Stimulated activated CD4-positive, alpha-beta T cell treated with anti-CD3 and anti-CD28 coated beads, Interleukin-4, amount 100 ng/mL, for 4 hours (primary cell): Measurements from ENCODE around the gene MT1B.
A peak's percentile ranks its signal among the peaks of the same experiment; 100 is the strongest.
"Not testable (repeated sequence)": the region's sequence is repeated elsewhere in the genome, so short reads cannot be mapped to it uniquely, and the experiment has no call there.

ENCODE experiments used
- DNase-seq, 2 experiments: peaks; one replicate each; pipeline ENCODE4 v3.0.0-alpha.2; 2020

Gene MT1B

DNA sequence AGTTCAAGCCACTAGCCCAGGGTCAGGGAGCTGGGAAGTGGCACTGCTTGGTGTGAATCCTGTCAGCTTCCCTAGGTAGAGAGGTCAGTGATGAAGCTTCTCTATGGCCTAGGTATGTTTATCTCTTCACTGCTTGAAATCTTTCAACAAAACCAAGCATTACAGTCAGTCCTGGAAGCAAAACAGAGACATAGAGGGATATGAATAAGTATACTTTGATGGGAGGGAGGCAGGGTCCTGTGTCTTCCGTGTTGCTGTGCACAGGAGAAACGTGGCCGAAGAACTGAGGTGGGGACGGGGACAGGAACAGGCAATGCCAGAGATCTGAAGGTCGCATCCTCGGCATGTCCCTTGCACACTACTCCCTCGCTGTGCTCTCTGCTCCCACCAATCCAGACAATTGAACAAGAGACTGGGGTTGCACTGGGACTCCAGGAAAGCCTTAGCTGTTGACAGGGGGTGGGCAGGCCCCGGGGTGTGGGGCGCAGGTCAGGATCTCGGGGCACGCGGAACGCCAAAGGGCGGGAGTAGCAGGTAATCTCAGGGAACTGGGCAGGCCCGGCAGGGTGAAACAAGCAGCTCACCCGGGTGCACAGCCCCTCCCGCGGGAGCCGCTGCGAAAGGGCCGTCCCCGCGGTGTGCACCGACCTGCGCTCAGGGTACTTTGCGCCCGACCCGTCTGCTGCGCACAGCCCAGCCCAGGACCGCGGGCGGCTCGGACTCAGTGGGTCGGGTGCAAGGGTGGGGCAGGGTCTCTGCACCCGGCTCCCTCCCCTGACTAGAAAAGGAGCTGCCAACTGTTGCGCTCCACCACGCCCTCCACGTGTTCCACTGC is 17.5 kb downstream of the MT1B start, which contains the start of gene MT1H:
TSS of gene MT1H (plus strand) at position 810 of the 835 bp plus-strand sequence. CDS start 71 bp downstream, outside the sequence.
- DNase-seq, result peak in 1 of 2 experiments; percentile 22

DNA sequence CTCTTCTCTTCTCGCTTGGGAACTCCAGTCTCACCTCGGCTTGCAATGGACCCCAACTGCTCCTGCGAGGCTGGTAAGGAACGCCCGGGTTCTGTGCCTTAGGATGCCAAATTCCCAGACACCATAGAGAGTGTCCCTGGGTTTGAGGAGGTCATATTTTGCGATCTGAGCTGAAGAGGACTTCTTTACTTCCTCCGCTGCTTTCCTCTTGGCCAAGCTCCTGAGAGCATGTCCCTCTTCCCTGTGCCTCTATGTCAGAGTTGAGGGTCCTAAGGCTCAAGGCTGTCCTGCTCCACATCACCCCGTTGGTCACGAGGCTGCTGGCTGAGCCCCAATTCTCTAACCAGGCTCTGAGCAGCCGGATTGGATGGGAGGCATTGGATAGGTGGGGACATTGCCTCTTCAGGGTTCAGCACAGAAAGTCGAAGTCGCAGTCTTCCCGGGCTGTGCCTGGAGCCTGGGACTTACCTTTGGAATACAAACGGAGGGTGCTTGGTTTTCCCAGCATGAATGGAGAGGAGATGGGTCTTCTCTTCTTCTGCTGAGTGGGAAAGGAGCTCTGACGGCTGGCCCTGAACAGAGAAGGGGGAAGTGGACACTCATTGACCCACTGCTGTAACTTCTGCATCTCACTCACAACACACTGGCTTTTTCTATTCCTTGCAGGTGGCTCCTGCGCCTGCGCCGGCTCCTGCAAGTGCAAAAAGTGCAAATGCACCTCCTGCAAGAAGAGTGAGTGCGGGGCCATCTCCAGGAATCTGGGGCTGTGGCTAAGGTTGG is 18.3 kb downstream of the MT1B start:
- DNase-seq, result no peak

- DNase-seq, result no peak
Measured at GRCh38 chr16:56670620-56670934, 18.9 kb downstream of the MT1B start.

DNA sequence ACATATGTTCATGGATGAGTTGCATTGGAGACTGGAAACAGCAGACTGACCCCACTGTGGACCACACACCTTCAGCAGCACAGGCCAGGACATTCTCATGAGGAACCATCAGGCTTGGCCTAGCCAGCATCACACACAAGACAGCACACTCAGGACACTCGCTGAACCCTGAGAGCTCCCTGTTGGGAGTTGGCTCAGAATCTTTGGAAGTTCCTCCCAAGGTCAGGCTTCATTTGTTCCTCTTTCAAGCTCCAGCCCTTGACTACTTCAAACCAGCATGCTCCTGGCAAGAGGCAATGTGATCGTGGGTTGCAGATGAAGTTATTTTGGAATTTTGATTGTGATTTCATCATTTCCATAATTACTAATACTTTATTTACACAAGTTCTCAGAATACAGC is 20.0 kb downstream of the MT1B start:
- not testable (repeated sequence) for DNase-seq

DNA sequence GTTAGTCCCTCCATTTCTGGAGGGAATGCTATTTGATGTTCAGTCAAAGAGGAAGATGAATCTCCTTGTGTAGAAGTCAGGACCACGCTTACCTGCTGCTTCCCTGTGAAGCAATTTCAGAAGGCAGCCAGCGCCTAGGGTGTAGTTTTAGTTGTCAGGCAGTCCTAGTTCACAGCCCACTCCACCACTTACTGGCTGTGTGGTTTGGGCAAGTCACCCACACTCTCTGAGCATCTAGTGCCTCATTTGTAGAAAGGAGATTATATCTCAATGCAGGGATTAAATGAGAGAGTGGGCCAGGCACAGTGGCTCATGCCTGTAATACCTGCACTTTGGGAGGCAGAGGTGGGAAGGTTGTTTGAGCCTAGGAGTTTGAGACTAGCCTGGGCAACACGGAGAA is 20.5 kb downstream of the MT1B start:
- not testable (repeated sequence) for DNase-seq

GRCh38 chr16:56672761-56673536 is 21.3 kb downstream of the MT1B start:
- no peak for DNase-seq

GRCh38 chr16:56673921-56674320 is 22.2 kb downstream of the MT1B start:
- DNase-seq, result peak in 1 of 2 experiments; percentile 11

- not testable (repeated sequence) for DNase-seq
Measured at GRCh38 chr16:56674570-56674969, 22.9 kb downstream of the MT1B start.

DNA sequence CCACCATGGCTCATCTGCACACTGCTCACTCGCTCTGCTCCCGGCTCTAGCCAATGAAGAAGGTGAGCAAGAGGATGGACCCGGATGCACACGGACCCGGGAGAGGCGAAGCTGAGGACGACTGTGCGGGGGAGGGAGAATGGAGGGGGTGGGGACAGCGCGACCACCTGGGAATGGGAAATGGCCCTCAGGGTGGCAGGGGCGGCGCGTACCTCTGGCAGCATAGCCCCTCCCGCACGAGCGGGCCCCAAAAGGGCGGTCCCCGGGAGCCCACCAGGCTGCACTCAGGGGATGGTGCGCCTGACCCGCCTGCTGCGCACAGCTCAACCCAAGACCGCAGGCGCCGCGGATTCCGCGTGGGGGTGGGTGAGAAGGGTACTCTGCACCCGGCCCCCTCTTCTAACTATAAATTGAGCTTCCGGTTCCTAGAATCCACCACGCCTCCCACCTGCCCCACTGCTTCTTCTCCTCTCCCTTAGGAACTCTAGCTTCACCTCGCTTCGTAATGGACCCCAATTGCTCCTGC is 24.1 kb downstream of the MT1B start:
- peak; percentile 47 to 51 for DNase-seq

GRCh38 chr16:56677474-56677873 is 25.8 kb downstream of the MT1B start:
- no peak for DNase-seq

GRCh38 chr16:56679078-56679730 is 27.5 kb downstream of the MT1B start:
- no peak for DNase-seq

DNA sequence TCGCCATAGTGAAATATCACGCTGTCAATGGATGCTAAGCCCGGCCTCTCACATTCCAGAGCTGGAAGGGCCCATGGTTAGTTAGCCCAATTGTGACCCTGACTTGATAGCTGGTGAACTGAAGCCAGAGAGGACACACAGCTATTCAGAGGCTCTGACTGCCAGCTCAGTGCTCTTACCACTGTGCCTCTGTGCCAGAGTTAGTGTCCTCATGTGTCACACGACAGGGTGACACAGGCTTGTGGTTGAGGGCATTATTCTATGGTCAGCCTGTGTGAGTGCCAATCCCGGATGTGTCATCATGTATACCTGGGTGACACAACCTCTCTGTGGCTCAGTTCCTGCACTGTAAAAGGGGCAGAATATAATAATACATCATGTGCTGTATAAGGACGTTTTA is 28.1 kb downstream of the MT1B start:
- no peak for DNase-seq

GRCh38 chr16:56681939-56682702 is 30.4 kb downstream of the MT1B start, which contains the start of gene MT1X:
Gene MT1X, plus strand, starts transcription at chr16:56682470. Its CDS starts 71 bp downstream, at chr16:56682541.
- DNase-seq, result peak; percentile 84 to 90

DNA sequence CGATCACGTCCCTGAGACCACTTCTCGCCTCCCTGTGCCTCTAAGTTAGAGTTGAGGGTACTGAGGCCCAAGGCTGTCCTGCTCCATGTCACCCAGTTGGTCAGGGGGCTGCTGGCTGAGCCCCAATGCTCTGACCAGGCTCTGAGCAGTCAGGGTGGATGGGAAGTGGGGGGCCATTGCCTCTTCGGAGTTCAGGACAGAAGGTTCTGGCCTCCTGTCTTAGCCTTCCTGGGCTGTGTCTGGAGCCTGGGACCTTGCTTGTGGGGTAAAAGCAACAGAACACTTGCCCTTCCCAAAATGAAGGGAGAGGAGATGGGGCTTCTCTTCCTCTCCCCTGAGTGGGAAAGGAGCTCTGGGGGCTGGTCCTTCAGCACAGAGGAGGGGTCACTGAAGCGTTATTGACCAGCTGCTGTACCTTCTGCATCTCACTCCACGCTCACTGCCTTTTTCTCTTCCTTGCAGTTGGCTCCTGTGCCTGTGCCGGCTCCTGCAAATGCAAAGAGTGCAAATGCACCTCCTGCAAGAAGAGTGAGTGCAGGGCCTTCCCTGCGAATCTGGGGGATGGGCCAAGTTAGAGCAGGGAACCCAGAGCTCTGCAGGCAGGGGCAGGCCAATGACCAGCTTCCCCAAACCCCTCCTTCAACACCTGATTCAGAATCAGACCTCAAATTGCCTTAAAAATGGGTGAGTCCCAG is 31.2 kb downstream of the MT1B start:
- no peak for DNase-seq

GRCh38 chr16:56683424-56684172 is 31.9 kb downstream of the MT1B start:
- no peak for DNase-seq

GRCh38 chr16:56684256-56684925 is 32.7 kb downstream of the MT1B start:
- no peak for DNase-seq

GRCh38 chr16:56684926-56685590 is 33.4 kb downstream of the MT1B start:
- DNase-seq, result no peak

DNA sequence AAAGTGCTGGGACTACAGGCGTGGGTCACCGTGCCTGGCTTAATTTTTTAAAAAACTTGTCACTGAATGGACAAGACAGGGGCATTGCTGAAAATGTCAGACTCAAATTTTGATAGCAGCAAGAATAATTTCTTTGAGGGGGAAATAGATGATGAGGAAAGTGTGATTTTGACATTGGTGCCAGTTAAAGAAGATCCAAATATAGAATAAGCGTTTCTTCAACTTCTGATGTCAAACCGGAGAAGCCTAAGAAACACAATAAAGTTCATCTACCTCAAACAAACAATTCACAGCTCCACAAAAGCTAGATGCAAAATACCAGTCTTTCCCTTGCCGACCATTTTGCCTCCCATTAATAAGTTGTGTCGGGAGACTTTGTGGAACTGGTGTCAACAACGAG is 35.1 kb downstream of the MT1B start:
- DNase-seq, result no peak

- DNase-seq, result no peak
Measured at GRCh38 chr16:56688762-56689161, 37.1 kb downstream of the MT1B start.
